SK-N-SH (cell line): ENCODE measurements around the gene SLC13A4. TPM values are rescaled to one million over a fixed set of nuclear protein-coding genes. Genes with fewer than 3 reads are reported as not detected.

Experiments used
- CTCF ChIA-PET: fragments of 300-600, 350-600 bp; formaldehyde crosslinking; extraction: SDS; loops from one replicate; lab custom pipeline; 2021; lab: Yijun Ruan, JAX
- POLR2A ChIA-PET: fragments of 350-600 bp; sonication (Branson Sonifier 250); formaldehyde crosslinking; extraction: SDS; loops from one replicate; lab custom pipeline; 2020; ENCODE audit warnings: antibody characterized with exemption, inconsistent platforms; lab: Yijun Ruan, JAX
- DNase-seq: peaks from one replicate; pipeline ENCODE4 v3.0.0; 2012
- H2AFZ ChIP-seq: fragments of 200-600 bp; sonication (generic); 2 replicates; pipeline ENCODE4 v1.8.1; 2016; ENCODE audit warnings: antibody characterized with exemption, mild to moderate bottlenecking, low read depth
- H3F3A ChIP-seq: fragments of 200-600 bp; sonication (generic); replicated peaks from 2 replicates; pipeline ENCODE3; 2016; ENCODE audit warnings: antibody characterized with exemption, mild to moderate bottlenecking; ENCODE audit not compliant: insufficient read depth
- H3K27ac ChIP-seq, 2 experiments: fragments of 200-500 bp in 1 of 2; fragments of 200-600 bp in 1 of 2; sonication (Bioruptor generic) in 1 of 2; sonication (generic), shearing (Covaris generic) in 1 of 2; 2 replicates each; pipeline versions ENCODE4 v1.5.1 to v1.6.1; 2014 to 2016; ENCODE audit warnings: low read depth in 2 of 2, inconsistent platforms in 1 of 2, low read length in 1 of 2, mild to moderate bottlenecking in 1 of 2, mixed read lengths in 1 of 2
- H3K27me3 ChIP-seq: fragments of 200-600 bp; sonication (generic), shearing (Covaris generic); 2 replicates; pipeline ENCODE4 v1.6.1; 2016; ENCODE audit warnings: mixed run types; ENCODE audit not compliant: insufficient read depth
- H3K36me3 ChIP-seq, 2 experiments: fragments of 200-500 bp in 1 of 2; fragments of 200-600 bp in 1 of 2; sonication (Bioruptor generic) in 1 of 2; sonication (generic) in 1 of 2; replicated peaks in 1 of 2; 2 replicates each; pipeline versions ENCODE3 to v1.5.1; 2014 to 2016; ENCODE audit warnings: low read length in 1 of 2, mild to moderate bottlenecking in 1 of 2; ENCODE audit not compliant: insufficient read depth in 2 of 2, control insufficient read depth in 1 of 2
- H3K4me1 ChIP-seq, 2 experiments: fragments of 200-500 bp in 1 of 2; fragments of 200-600 bp in 1 of 2; sonication (Bioruptor generic) in 1 of 2; sonication (generic), shearing (Covaris generic) in 1 of 2; 2 replicates each; pipeline versions ENCODE4 v1.5.1 to v1.6.1; 2014 to 2016; ENCODE audit warnings: low read depth in 1 of 2, low read length in 1 of 2, mixed run types in 1 of 2; ENCODE audit not compliant: insufficient read depth in 2 of 2, control insufficient read depth in 1 of 2
- H3K4me2 ChIP-seq: fragments of 200-600 bp; sonication (generic), shearing (Covaris generic); 2 replicates; pipeline ENCODE4 v1.6.1; 2017; ENCODE audit warnings: mixed run types
- H3K4me3 ChIP-seq, 2 experiments: fragments of 200-500 bp in 1 of 2; fragments of 200-600 bp in 1 of 2; sonication (Bioruptor generic) in 1 of 2; sonication (generic), shearing (Covaris generic) in 1 of 2; 2 replicates each; pipeline versions ENCODE4 v1.5.1 to v1.8.1; 2014 to 2016; ENCODE audit warnings: low read depth in 2 of 2, inconsistent platforms in 1 of 2, low read length in 1 of 2, mild to moderate bottlenecking in 1 of 2, mixed read lengths in 1 of 2, moderate library complexity in 1 of 2
- H3K79me2 ChIP-seq: fragments of 200-600 bp; sonication (generic); 2 replicates; pipeline ENCODE4 v1.8.1; 2017; ENCODE audit warnings: mild to moderate bottlenecking; ENCODE audit not compliant: insufficient read depth
- H3K9ac ChIP-seq: fragments of 200-600 bp; sonication (generic); 2 replicates; pipeline ENCODE4 v1.6.1; 2017; ENCODE audit warnings: mixed run types
- H3K9me2 ChIP-seq: fragments of 200-600 bp; sonication (generic); 2 replicates; pipeline ENCODE4 v1.6.1; 2017; ENCODE audit warnings: mixed run types
- H3K9me3 ChIP-seq: fragments of 200-600 bp; sonication (generic); 2 replicates; pipeline ENCODE4 v1.6.1; 2017; ENCODE audit warnings: mixed run types, mild to moderate bottlenecking, moderate library complexity
- H4K20me1 ChIP-seq: fragments of 200-600 bp; sonication (generic); 2 replicates; pipeline ENCODE4 v1.6.1; 2017; ENCODE audit warnings: mild to moderate bottlenecking, mixed run types; ENCODE audit not compliant: insufficient read depth
- EZH2phosphoT487 ChIP-seq: fragments of 200-600 bp; sonication (generic); IDR thresholded peaks from 2 replicates; pipeline ENCODE4 v1.6.1; 2017; ENCODE audit warnings: low read depth, mixed run types, mild to moderate bottlenecking, antibody characterized with exemption, moderate library complexity, borderline replicate concordance
- FOSL2 ChIP-seq: IDR thresholded peaks from 2 replicates; pipeline ENCODE4 v1.4.0; 2012; ENCODE audit warnings: low read depth, mild to moderate bottlenecking, moderate library complexity, borderline replicate concordance
- FOXJ3 ChIP-seq: sonication (generic); formaldehyde crosslinking; IDR thresholded peaks from 2 replicates; pipeline ENCODE4 v1.5.1; 2020; ENCODE audit warnings: mild to moderate bottlenecking, missing genetic modification reagents
- FOXM1 ChIP-seq: IDR thresholded peaks from 2 replicates; pipeline ENCODE4 v1.4.0; 2012; ENCODE audit warnings: low read depth, mild to moderate bottlenecking
- IRF3 ChIP-seq: fragments of 150-350 bp; IDR thresholded peaks from 2 replicates; pipeline ENCODE4 v1.6.1; 2016; ENCODE audit warnings: mild to moderate bottlenecking, low read depth, low read length
- MEF2A ChIP-seq: IDR thresholded peaks from 2 replicates; pipeline ENCODE4 v1.4.0; 2012; ENCODE audit warnings: low read depth, borderline replicate concordance
- NRF1 ChIP-seq: IDR thresholded peaks from 2 replicates; pipeline ENCODE4 v1.6.1; 2012; ENCODE audit warnings: low read depth, mild to moderate bottlenecking, low read length
- POLR2AphosphoS5 ChIP-seq: IDR thresholded peaks from 2 replicates; pipeline ENCODE4 v1.6.1; 2012; ENCODE audit warnings: low read depth, low read length
- RCOR1 ChIP-seq: fragments of 150-350 bp; IDR thresholded peaks from 2 replicates; pipeline ENCODE4 v1.6.1; 2017; ENCODE audit warnings: antibody characterized with exemption, low read length
- REST ChIP-seq: IDR thresholded peaks from 2 replicates; pipeline ENCODE4 v1.6.1; 2012; ENCODE audit warnings: mild to moderate bottlenecking, low read depth, low read length, moderate library complexity
- RFX5 ChIP-seq: IDR thresholded peaks from 2 replicates; pipeline ENCODE4 v1.6.1; 2012; ENCODE audit warnings: mild to moderate bottlenecking, improper control_type of control experiment, low read length
- RXRA ChIP-seq: IDR thresholded peaks from 2 replicates; pipeline ENCODE4 v1.4.0; 2012; ENCODE audit warnings: low read depth, mild to moderate bottlenecking, borderline replicate concordance
- SMC3 ChIP-seq: IDR thresholded peaks from 2 replicates; pipeline ENCODE4 v1.6.1; 2012; ENCODE audit warnings: low read depth, low read length, improper control_type of control experiment
- TAF1 ChIP-seq: IDR thresholded peaks from 2 replicates; pipeline ENCODE4 v1.6.1; 2012; ENCODE audit warnings: low read depth, mild to moderate bottlenecking, low read length, moderate library complexity, borderline replicate concordance
- TEAD4 ChIP-seq: IDR thresholded peaks from 2 replicates; pipeline ENCODE4 v1.4.0; 2012; ENCODE audit warnings: mild to moderate bottlenecking, borderline replicate concordance; ENCODE audit not compliant: insufficient read depth
- USF1 ChIP-seq: IDR thresholded peaks from 2 replicates; pipeline ENCODE4 v1.4.0; 2012; ENCODE audit warnings: low read depth, borderline replicate concordance
- YY1 ChIP-seq: IDR thresholded peaks from 2 replicates; pipeline ENCODE4 v1.4.0; 2012; ENCODE audit warnings: low read depth, mild to moderate bottlenecking
- ZBTB33 ChIP-seq: IDR thresholded peaks from 2 replicates; pipeline ENCODE4 v1.4.0; 2012; ENCODE audit warnings: low read depth, borderline replicate concordance
- WGBS: methylation state at CpG from one replicate; pipeline ENCODE4 v1.1.6; 2017; ENCODE audit warnings: low lambda C conversion rate; 5-methylcytosine and 5-hydroxymethylcytosine counted together
- polyA plus RNA-seq, 3 experiments: library from polyadenylated mRNA; depleted of rRNA; stranded (reverse); fragments of >200 nt; gene quantifications; 2 replicates each; pipeline ENCODE4 v1.2.3, GENCODE V29; 2012

The SLC13A4 gene
- polyA plus RNA-seq, 1 of the 3 experiments (the other 2 are of a cell fraction) = 0.30 TPM

- TF ChIP-seq REST (no peak), FOXM1 (no peak)
- TF ChIP-seq, all 33 proteins: peak for 0
Measured at GRCh38 chr7:135723411-135723810, 4.6 kb downstream of the SLC13A4 start (continued).

GRCh38 chr7:135721198-135721820 lies 6.7 kb downstream of the SLC13A4 start:
- H3F3A ChIP-seq = peaks cover 11% of the 10 kb centered on the region
- CTCF ChIA-PET = interaction anchor here (0.6 to 2.3 kb wide), 6 partner anchors 10 to 404 kb away, joined by 3 to 8 read pairs (median 6); partner anchors contain the start of gene STMP1
- WGBS = 96% methylated on average over 21 of the region's 21 CpGs
- POLR2A ChIA-PET = no interaction called here
- no peaks in the 10 kb centered on the region for H3K27me3 ChIP-seq
- no peaks in the 10 kb centered on the region for H3K9me3 ChIP-seq
- peaks cover 13 to 14% of the 10 kb centered on the region in 2 experiments; a peak in 3 of 4 replicates for H3K4me1 ChIP-seq
- no peak overlapping the region for H3K9ac ChIP-seq
- H3K9me2 ChIP-seq = no peaks in the 10 kb centered on the region
- no peak overlapping the region for H2AFZ ChIP-seq
- H3K79me2 ChIP-seq = no peaks in the 10 kb centered on the region
- H3K4me2 ChIP-seq = no peak overlapping the region
- no peak overlapping the region for H3K27ac ChIP-seq
- H3K36me3 ChIP-seq = no peaks in the 10 kb centered on the region
- no peak overlapping the region for H3K4me3 ChIP-seq
- H4K20me1 ChIP-seq = no peaks in the 10 kb centered on the region
- no peak for TF ChIP-seq MEF2A
- TF ChIP-seq ZBTB33 = no peak
- no peak for TF ChIP-seq POLR2AphosphoS5
- TF ChIP-seq YY1 = no peak
- TF ChIP-seq RFX5 = no peak
- no peak for TF ChIP-seq RCOR1
- TF ChIP-seq RXRA = no peak
- TF ChIP-seq EZH2phosphoT487 = no peak
- no peak for TF ChIP-seq NRF1
- TF ChIP-seq FOSL2 = no peak
- TF ChIP-seq SMC3 = no peak
- TF ChIP-seq USF1 = no peak
- no peak for TF ChIP-seq TEAD4
- no peak for TF ChIP-seq IRF3
- TF ChIP-seq TAF1 = no peak
- no peak for TF ChIP-seq FOXJ3 (CRISPR knock-in tag)
- no peak for DNase-seq
